HG02973 (cell line): Measurements from ENCODE around the gene RACGAP1.
"Not testable (repeated sequence)": the region's sequence is repeated elsewhere in the genome, so short reads cannot be mapped to it uniquely, and the experiment has no call there.

ENCODE experiments used
- ATAC-seq: cut with Tn5 transposase; IDR thresholded peaks from one replicate; pipeline ENCODE4 v1.9.1; 2021; ENCODE audit warnings: moderate library complexity; ENCODE audit not compliant: unreplicated experiment

RACGAP1 gene

GRCh38 chr12:50032854-50033581, 7.7 kb upstream of the RACGAP1 start:
- ATAC-seq, result no peak

DNA sequence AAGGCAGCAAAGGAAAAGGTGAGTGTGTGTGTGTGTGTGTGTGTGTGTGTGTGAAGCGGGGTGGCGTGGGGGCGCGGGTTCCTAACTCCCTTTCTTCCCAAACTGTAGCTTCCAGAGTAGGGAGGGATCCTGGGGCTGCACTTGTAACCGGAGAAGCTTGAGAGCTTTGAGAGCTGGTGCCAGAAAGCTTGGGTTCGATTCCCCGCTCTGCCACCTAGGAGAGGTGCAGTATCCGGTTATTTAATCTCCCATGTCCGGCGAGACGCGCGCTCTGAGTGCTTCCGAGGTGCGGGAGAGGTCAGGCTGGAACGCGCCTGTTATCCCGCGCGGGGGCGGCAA, 7.2 kb upstream of the RACGAP1 start:
- no peak for ATAC-seq

DNA sequence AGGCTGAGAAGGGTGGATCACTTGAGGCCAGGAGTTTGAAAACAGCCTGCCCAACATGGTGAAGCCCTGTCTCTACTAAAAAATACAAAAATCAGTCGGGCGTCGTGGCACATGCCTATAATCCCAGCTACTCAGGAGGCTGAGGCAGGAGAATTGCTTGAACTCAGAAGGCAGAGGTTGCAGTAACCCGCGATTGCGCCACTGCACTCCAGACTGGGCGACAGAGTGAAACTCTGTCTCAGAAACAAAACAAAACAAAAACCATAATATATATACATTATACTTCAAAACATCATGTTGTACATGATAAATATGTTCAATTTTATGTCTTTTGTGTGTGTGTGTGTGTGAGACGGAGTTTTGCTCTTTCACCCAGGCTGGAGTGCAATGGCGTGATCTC, 5.2 kb upstream of the RACGAP1 start:
- not testable (repeated sequence) for ATAC-seq

- no peak for ATAC-seq
Measured at GRCh38 chr12:50026691-50027090, 1.4 kb upstream of the RACGAP1 start.

DNA sequence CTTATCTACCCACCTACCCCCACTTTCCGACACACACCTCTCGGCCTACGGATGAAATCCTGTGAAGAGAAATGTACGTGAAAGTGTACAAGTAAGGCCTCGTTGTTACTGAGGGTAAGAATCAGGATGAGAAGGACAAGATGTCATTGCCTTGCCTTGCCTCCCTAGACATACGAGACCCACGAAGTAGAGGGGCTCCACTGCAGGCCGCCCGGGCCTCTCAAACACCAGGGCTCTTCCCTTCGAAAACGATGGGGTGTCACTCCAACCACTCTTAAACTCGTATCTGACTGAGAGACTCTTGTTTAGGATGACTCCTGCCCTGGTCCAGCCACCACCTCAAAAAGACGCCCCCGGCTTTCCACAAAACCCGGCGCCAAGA, 498 bp downstream of the RACGAP1 start:
- ATAC-seq, result no peak

- no peak for ATAC-seq
Measured at GRCh38 chr12:50024227-50024626, 1.1 kb downstream of the RACGAP1 start.

DNA sequence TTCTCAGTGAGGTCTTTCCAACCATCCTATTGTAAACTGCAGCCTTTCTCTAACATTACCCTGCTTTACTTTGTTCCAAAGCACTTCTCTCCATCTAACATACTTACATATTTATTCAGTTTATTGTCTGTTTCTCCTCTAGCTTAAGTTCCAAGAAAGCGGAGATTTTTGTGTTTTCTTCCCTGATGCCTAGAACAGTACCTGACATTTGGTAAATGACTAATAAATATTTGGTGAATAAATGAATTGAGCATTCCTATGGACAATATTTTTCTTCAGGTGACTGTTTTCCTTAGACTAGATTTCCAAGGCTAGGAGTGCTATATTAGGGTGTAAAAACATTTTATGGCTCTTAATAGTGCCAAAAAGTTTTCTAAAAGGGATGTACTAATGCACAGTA, 2.4 kb downstream of the RACGAP1 start:
- ATAC-seq, result no peak

- no peak for ATAC-seq
Measured at GRCh38 chr12:50021031-50021430, 4.3 kb downstream of the RACGAP1 start.

GRCh38 chr12:50019524-50019923, 5.8 kb downstream of the RACGAP1 start:
- ATAC-seq, result no peak

- no peak for ATAC-seq
Measured at GRCh38 chr12:50018968-50019367, 6.3 kb downstream of the RACGAP1 start.

DNA sequence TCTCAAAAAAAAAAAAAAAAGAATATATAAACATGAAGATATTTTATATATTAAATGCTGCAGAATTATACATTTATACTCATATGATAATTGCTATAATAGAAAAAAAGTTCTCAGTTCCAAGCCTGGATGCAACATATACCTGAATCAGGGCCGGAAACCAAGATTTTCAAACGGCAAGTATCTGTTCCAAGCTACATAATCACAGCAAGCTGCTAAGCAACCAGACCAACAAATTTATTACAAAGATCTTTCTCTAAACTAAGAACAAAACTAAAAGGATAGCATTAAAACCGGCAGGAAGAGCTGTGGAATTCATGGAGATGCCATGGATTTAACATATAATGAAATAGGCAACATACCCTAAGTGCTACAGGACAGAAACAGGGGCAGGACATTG, 7.1 kb downstream of the RACGAP1 start:
- no peak for ATAC-seq

GRCh38 chr12:50017641-50018040, 7.7 kb downstream of the RACGAP1 start:
- no peak for ATAC-seq

- no peak for ATAC-seq
Measured at GRCh38 chr12:50016501-50017475, 8.5 kb downstream of the RACGAP1 start.

DNA sequence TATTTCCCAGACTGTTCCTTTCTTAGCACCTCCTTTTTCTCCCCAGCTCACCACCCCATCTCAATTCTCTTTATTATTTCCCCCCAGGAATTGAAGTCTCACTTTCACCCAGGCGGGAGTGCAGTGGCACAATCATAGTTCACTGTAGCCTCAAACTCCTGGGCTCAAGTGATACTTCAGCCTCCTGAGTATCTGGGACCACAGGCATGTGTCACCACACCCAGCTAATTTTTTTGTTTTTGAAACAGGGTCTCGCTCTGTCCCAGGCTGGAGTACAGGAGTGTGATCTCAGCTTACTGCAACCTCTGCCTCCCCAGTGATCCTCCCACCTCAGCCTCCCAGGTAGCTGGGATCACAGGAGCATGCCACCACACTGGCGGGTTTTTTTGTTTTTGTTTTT, 11.0 kb downstream of the RACGAP1 start:
- no peak for ATAC-seq

DNA sequence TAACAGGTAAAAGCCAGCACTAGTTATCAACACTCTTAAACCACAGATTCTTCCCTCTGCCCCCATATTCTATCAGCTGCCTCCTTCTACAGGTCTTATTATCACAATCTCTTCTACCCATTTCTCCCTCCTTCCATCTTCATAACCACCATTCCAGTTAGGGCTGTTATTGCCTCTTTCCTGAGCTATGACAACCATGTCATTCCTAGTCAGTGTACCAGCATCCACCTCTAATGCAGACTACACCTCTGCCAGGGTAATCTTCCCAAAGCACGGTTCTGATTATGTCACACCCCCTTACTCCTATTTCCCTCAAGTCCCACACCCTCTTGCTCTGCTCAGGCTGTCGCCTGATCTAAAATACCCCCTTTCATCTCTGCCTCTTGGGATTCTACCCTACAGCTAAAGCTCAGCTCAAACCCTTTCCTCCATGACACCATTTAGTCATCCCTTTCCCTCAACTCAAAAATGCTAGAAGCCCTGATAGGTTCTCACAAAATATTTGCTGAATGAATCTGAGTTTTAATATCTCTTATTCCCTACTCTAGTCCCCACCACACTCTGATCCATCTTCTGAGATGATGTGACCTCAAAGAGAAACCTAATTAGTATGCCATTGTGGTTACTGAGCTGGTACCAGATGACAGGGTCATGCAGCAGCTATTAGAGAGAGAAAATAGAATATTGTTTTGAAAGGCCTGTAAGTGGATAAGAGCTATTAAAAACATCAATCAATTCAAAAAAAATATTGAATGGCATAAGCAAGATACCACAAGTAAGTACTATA, 11.7 kb downstream of the RACGAP1 start:
- ATAC-seq, result no peak

DNA sequence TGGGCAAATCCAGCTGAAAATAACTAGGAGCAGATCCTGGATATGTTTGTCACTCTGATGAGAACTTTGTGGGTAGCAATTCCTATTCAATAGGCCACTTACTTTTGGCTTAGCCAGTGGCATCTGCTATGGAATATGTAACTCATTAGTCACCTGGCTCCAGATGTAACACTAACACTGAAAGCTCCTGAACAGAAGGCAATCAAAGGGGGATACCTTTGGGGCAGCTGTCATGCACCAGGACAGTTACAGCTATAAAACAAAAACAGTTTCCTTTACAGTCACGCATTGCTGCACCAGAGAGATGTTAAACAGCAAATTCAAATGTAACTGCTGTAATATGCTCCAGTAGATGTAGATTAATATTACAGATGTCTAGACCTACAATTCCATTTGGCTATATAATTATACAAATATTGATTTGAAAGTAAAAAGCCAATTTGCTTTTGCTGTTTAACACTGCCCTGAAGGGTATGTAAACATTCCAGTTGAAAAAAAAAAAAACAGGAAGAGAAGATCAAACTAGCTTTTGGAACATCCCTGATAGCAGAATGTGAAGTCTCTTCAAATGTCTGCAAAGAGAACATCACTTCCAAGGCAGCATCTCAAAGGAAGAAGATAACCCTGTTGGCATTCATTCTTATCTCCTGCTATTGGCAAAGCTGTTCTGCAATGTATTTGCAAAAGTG, 18.4 kb downstream of the RACGAP1 start:
- ATAC-seq, result no peak

GRCh38 chr12:50006280-50006679, 19.0 kb downstream of the RACGAP1 start:
- ATAC-seq, result no peak

GRCh38 chr12:50005175-50005574, 20.1 kb downstream of the RACGAP1 start:
- no peak for ATAC-seq

- no peak for ATAC-seq
Measured at GRCh38 chr12:50004696-50005095, 20.6 kb downstream of the RACGAP1 start.

GRCh38 chr12:50003595-50003994, 21.7 kb downstream of the RACGAP1 start:
- ATAC-seq, result no peak

DNA sequence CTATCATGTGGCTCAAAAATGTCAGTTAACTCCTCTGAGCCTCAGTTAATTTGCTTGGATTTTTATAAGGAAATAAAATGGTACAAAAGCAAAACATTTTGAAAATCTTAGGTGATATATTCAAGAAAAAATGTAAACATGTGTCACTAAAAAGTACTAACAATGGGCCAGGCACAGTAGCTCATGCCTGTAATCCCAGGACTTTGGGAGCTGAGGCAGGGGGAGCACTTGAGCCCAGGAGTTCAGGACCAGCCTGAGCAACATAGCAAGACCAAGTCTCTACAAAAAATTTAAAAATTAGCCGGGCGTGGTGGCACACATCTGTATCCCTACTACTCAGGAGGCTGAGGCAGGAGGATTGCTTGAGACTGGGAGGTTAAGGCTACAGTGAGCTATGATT, 26.8 kb downstream of the RACGAP1 start:
- ATAC-seq, result no peak
